Inflammatory macrophage (primary cell): ENCODE results near the gene HCN2.

Experiments
- DNase-seq, 2 donors: peaks; one replicate each; pipeline ENCODE4 v3.0.0-alpha.2; 2020 to 2022

HCN2 gene

GRCh38 chr19:642767-643727, 53.4 kb downstream of the HCN2 start:
- DNase-seq, result no peak

- DNase-seq, result no peak
Measured at GRCh38 chr19:643736-644135, 54.1 kb downstream of the HCN2 start.

GRCh38 chr19:644363-644762, 54.7 kb downstream of the HCN2 start:
- no peak for DNase-seq

GRCh38 chr19:644789-645188, 55.1 kb downstream of the HCN2 start:
- no peak for DNase-seq

GRCh38 chr19:645912-646778, 56.5 kb downstream of the HCN2 start:
- no peak for DNase-seq

GRCh38 chr19:646779-647565, 57.3 kb downstream of the HCN2 start:
- no peak for DNase-seq

- no peak for DNase-seq
Measured at GRCh38 chr19:647566-648284, 58.0 kb downstream of the HCN2 start.

- DNase-seq, result no peak
Measured at GRCh38 chr19:648305-648704, 58.6 kb downstream of the HCN2 start.

- no peak for DNase-seq
Measured at GRCh38 chr19:648904-649801, 59.5 kb downstream of the HCN2 start.

- no peak for DNase-seq
Measured at GRCh38 chr19:650121-650520, 60.4 kb downstream of the HCN2 start.

- no peak for DNase-seq
Measured at GRCh38 chr19:651114-651818, 61.6 kb downstream of the HCN2 start.

GRCh38 chr19:651991-652390, 62.3 kb downstream of the HCN2 start:
- no peak for DNase-seq

- DNase-seq, result no peak
Measured at GRCh38 chr19:652467-653389, 63.0 kb downstream of the HCN2 start.

GRCh38 chr19:653425-653824, 63.7 kb downstream of the HCN2 start:
- DNase-seq, result no peak

- DNase-seq, result no peak
Measured at GRCh38 chr19:655691-656090, 66.0 kb downstream of the HCN2 start.

GRCh38 chr19:656751-657559, 67.3 kb downstream of the HCN2 start:
- no peak for DNase-seq

GRCh38 chr19:657611-658010, 67.9 kb downstream of the HCN2 start:
- no peak for DNase-seq
